ENCODE results near the gene ZMIZ2. TPM values are rescaled to one million over a fixed set of nuclear protein-coding genes. Genes with fewer than 3 reads are reported as not detected.
"Not testable (repeated sequence)": the region's sequence is repeated elsewhere in the genome, so short reads cannot be mapped to it uniquely, and the experiment has no call there.

The ZMIZ2 gene
- total RNA-seq, 2 experiments from 2014 or later, result 131 to 134 TPM

DNA sequence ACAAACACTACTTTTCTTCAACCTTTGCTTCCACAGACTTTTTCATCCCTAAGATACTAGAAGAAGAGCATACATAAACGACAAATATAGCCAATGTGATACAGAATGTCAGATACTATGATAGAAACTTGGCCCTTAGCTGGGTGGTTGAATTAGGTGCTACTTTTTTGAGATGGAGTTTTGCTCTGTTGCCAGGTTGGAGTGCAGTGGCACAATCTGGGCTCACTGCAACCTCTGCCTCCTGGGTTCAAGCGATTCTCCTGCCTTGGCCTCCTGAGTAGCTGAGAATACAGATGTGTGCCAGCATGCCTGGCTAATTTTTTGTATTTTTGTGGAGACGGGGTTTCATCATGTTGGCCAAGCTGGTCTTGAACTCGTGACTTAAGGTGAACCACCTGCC, 51.3 kb downstream of the ZMIZ2 start:
- ChIA-PET POLR2A (interaction anchor here (0.6 to 1.7 kb wide), 6 partner anchors 12 to 161 kb away, joined by 3 to 4 read pairs (median 3); no protein-coding TSS in a partner anchor), CTCF (interaction anchor here (1.7 kb wide), 1 partner anchor 44 kb away, joined by 3 read pairs; no protein-coding TSS in a partner anchor)
- Mint-ChIP-seq H3K4me3 (peak overlapping the region; percentile 44), H3K36me3 (ENCODE audit: low read depth) (peaks cover 64% of the 10 kb centered on the region), H3K4me1 (ENCODE audit: low read depth) (peaks cover 31% of the 10 kb centered on the region), H3K27me3 (no peaks in the 10 kb centered on the region), H3K27ac (peak overlapping the region; percentile 77), H3K9me3 (no peaks in the 10 kb centered on the region)
- no peak for DNase-seq
- intact Hi-C loops (cut with micrococcal nuclease), result loop anchor here (2.0 kb wide), 1 partner anchor 47 kb away; no protein-coding TSS in a partner anchor
- TF ChIP-seq, protein P1, sequence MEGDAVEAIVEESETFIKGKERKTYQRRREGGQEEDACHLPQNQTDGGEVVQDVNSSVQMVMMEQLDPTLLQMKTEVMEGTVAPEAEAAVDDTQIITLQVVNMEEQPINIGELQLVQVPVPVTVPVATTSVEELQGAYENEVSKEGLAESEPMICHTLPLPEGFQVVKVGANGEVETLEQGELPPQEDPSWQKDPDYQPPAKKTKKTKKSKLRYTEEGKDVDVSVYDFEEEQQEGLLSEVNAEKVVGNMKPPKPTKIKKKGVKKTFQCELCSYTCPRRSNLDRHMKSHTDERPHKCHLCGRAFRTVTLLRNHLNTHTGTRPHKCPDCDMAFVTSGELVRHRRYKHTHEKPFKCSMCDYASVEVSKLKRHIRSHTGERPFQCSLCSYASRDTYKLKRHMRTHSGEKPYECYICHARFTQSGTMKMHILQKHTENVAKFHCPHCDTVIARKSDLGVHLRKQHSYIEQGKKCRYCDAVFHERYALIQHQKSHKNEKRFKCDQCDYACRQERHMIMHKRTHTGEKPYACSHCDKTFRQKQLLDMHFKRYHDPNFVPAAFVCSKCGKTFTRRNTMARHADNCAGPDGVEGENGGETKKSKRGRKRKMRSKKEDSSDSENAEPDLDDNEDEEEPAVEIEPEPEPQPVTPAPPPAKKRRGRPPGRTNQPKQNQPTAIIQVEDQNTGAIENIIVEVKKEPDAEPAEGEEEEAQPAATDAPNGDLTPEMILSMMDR (IDR thresholded peaks at IDR 0.05), result no peak
- no peak for ATAC-seq

DNA sequence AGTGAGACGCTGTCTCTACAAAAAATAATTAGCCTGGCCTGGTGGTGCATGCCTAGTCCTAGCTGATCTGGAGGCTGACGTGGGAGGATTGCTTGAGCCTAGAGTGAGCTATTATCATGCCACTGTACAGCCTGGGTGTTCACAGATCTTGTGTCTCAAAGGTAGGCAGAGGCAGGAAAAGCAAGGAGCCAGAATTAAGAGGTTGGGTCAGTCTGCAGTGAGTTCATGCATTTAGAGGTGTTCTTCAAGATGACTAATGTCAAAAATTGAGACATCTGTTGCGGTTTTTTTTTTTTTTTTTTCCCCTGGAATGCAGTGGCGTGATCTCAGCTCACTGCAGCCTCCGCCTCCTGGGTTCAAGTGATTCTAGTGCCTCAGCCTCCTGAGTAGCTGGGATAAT, 53.2 kb downstream of the ZMIZ2 start:
- CTCF ChIA-PET, result interaction anchor here (1.0 to 1.1 kb wide), 2 partner anchors 17 to 26 kb away, joined by 3 read pairs; no protein-coding TSS in a partner anchor
- TF ChIP-seq, protein P1 (IDR thresholded peaks at IDR 0.05), result no peak
- intact Hi-C loops (cut with micrococcal nuclease), result no loop called here
- ATAC-seq, result no peak
- DNase-seq, result no peak
- POLR2A ChIA-PET, result interaction anchor here (1.0 to 2.2 kb wide), 8 partner anchors 9 to 219 kb away, joined by 3 to 7 read pairs (median 4); partner anchors contain the start of gene TMED4
- H3K27me3 Mint-ChIP-seq, result no peaks in the 10 kb centered on the region
- no peaks in the 10 kb centered on the region for H3K9me3 Mint-ChIP-seq
- H3K27ac Mint-ChIP-seq, result peak overlapping the region; percentile 36
- H3K36me3 Mint-ChIP-seq (ENCODE audit: low read depth), result peaks cover 63% of the 10 kb centered on the region
- peaks cover 30% of the 10 kb centered on the region for H3K4me1 Mint-ChIP-seq (ENCODE audit: low read depth)
- H3K4me3 Mint-ChIP-seq, result no peak overlapping the region

DNA sequence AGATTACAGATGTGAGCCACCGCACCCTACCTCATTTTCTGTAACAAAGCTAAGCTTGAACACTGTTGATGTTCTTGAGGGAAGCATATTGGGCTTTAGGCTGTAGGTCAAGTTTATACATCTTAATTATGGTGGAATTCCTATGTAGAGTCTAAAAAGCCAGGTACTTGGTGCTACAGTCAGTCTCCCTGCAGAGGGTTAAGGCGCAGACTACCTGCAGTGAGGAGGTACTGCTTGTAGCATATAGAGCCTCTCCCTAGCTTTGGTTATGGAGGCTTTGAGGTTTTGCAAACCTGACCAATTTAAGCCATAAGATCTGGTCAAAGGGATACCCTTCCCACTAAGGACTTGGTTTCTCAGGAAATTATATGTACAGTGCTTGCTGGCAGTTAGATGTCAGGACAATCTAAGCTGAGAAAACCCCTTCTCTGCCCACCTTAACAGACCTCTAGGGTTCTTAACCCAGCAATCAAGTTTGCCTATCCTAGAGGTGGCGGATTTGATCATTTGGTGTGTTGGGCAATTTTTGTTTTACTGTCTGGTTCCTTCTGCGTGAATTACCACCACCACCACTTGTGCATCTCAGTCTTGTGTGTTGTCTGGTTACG, 53.9 kb downstream of the ZMIZ2 start:
- TF ChIP-seq, protein P1 (IDR thresholded peaks at IDR 0.05), result no peak
- peaks cover 30% of the 10 kb centered on the region for H3K4me1 Mint-ChIP-seq (ENCODE audit: low read depth)
- H3K9me3 Mint-ChIP-seq, result no peaks in the 10 kb centered on the region
- intact Hi-C loops (cut with micrococcal nuclease), result no loop called here
- ChIA-PET CTCF (interaction anchor here (1.0 to 1.1 kb wide), 2 partner anchors 16 to 25 kb away, joined by 3 read pairs; no protein-coding TSS in a partner anchor), POLR2A (interaction anchor here (1.0 to 2.2 kb wide), 8 partner anchors 10 to 238 kb away, joined by 3 to 7 read pairs (median 4); partner anchors contain the start of gene TMED4)
- no peak for DNase-seq
- no peak overlapping the region for H3K4me3 Mint-ChIP-seq
- no peaks in the 10 kb centered on the region for H3K27me3 Mint-ChIP-seq
- H3K27ac Mint-ChIP-seq, result peak overlapping the region; percentile 20
- no peak for ATAC-seq
- H3K36me3 Mint-ChIP-seq (ENCODE audit: low read depth), result peaks cover 57% of the 10 kb centered on the region

DNA sequence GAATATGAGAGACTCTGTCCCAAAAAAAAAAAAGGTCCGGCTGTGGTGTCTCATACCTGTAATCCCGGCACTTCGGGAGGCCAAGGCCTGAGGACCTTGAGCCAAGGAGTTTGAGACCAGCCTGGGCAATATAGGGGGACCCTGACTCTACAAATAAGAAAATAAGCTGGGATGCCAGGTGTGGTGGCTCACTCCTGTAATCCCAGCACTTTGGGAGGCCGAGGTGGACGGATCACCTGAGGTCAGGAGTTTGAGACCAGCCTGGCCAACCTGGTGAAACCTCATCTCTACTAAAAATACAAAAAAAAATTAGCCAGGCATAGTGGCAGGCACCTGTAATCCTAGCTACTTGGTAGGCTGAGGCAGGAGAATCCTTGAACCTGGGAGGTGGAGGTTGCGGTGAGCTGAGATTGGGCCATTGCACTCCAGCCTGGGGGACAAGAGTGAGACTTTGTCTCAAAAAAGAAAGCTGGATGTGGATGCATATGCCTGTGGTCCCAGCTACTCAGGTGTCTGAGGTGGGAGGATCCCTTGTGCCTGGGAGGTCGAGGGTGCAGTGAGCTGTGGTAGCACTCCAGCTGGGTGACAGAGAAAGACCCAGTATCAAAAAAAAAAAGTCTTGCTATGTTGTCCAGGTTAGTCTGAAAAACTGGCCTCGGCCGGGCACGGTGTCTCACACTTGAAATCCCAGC, 55.3 kb downstream of the ZMIZ2 start:
- H3K9me3 Mint-ChIP-seq; ATAC-seq; intact Hi-C loops (cut with micrococcal nuclease); H3K27ac Mint-ChIP-seq; DNase-seq; H3K4me3 Mint-ChIP-seq; H3K27me3 Mint-ChIP-seq: not testable (repeated sequence)
- Mint-ChIP-seq H3K4me1 (ENCODE audit: low read depth) (peaks cover 25% of the 10 kb centered on the region), H3K36me3 (ENCODE audit: low read depth) (peaks cover 43% of the 10 kb centered on the region)
- ChIA-PET POLR2A (interaction anchor here (0.5 to 2.9 kb wide), 12 partner anchors 9 to 311 kb away, joined by 3 to 14 read pairs (median 3); no protein-coding TSS in a partner anchor), CTCF (interaction anchor here (0.8 kb wide), 1 partner anchor 116 kb away, joined by 3 read pairs; no protein-coding TSS in a partner anchor)

DNA sequence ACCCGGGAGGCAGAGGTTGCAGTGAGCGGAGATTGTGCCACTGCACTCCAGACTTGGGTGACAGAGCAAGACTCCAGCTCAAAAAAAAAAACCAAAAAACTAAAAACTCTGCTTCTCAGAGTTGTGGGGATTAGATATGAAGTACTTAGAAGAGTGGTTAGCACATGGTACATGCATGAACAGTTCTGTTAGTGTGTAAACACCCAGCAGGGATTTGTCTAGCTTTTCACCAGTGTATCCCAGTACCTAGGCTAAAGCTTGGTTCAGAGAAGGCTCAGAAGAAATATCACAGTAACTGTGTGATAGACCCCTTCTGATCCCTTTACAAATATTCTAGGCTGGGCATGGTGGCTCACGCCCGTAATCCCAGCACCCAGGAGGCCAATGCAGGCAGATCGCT, 57.3 kb downstream of the ZMIZ2 start:
- no peaks in the 10 kb centered on the region for H3K9me3 Mint-ChIP-seq
- ChIA-PET POLR2A (interaction anchor here (1.4 to 2.9 kb wide), 3 partner anchors 9 to 36 kb away, joined by 3 to 14 read pairs (median 4); no protein-coding TSS in a partner anchor), CTCF (no interaction called here)
- peaks cover 24% of the 10 kb centered on the region for H3K36me3 Mint-ChIP-seq (ENCODE audit: low read depth)
- intact Hi-C loops (cut with micrococcal nuclease), result no loop called here
- TF ChIP-seq, protein P1 (IDR thresholded peaks at IDR 0.05), result no peak
- no peak for ATAC-seq
- H3K4me1 Mint-ChIP-seq (ENCODE audit: low read depth), result peaks cover 11% of the 10 kb centered on the region
- H3K27me3 Mint-ChIP-seq, result no peaks in the 10 kb centered on the region
- DNase-seq, result no peak
- no peak overlapping the region for H3K27ac Mint-ChIP-seq
- no peak overlapping the region for H3K4me3 Mint-ChIP-seq

All from activated CD8-positive, alpha-beta T cell treated with anti-CD3 and anti-CD28 coated beads for 36 hours (primary cell).